ENCODE results near the gene ACR. TPM values are rescaled to one million over a fixed set of nuclear protein-coding genes. Genes with fewer than 3 reads are reported as not detected.

ACR gene
- total RNA-seq, 1 donor, result not detected

GRCh38 chr22:50699001-50699755 lies 38.8 kb upstream of the ACR start:
- H3K4me3 ChIP-seq (ENCODE audit: low read depth, low read length), result no peak overlapping the region
- TF ChIP-seq CTCF (IDR thresholded peaks at IDR 0.05; ENCODE audit: insufficient read depth, low read depth, low read length), result no peak
- no peak for DNase-seq (ENCODE audit: low read depth)

DNA sequence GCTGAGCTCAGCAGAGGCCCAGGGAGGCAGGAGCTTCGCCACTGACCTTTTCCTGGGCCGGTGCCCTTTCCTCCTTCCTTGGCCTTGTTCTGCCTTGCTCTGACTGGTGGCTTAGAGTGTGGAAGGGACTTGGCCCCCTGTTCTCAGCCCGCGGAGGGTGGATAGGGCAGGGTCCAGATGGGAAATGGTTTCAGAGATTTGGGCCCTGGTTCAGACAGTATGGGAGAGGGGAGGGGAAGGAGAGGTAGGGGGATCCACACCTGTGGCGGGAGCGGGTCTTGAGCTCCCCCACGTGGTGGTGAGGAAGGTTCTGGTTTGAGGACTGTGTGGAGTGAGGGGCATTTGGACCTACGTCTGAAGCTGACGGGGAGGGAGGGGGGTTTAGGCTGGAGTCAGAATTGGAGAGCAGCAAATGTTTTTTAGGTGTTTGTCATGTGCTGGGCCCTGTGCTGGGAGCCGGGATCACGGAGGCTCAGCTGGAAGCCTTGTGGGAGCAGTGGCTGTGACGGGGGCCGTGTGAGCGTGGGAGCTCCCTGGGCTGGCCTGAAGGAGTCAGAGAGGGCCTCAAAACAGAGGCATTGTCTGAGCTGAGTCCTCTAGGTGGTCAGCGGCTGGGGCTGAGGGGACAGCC lies 38.1 kb upstream of the ACR start:
- peak; percentile 7 for TF ChIP-seq CTCF (IDR thresholded peaks at IDR 0.05; ENCODE audit: insufficient read depth, low read depth, low read length)
- H3K4me3 ChIP-seq (ENCODE audit: low read depth, low read length), result no peak overlapping the region
- DNase-seq (ENCODE audit: low read depth), result no peak

GRCh38 chr22:50700387-50701075 lies 37.5 kb upstream of the ACR start:
- TF ChIP-seq CTCF (IDR thresholded peaks at IDR 0.05; ENCODE audit: insufficient read depth, low read depth, low read length), result no peak
- H3K4me3 ChIP-seq (ENCODE audit: low read depth, low read length), result no peak overlapping the region
- DNase-seq (ENCODE audit: low read depth), result no peak

DNA sequence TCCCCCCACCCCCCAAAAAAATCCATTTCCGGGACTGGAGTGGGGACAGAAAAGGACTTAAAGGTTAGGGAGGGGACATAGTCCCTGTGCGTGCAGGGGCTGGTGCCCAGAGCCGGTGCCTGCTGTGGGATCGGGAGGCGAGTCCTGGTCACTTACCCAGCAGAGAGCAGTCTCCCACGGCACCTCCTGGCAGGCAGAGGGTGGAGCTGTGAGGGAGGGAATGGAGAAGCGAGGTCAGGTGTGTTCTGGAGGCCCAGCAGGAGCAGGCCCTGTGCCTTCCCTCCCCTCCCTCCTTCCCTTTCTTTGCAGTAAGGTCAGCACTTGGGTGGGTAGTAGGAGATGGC lies 37.0 kb upstream of the ACR start:
- no peak overlapping the region for H3K4me3 ChIP-seq (ENCODE audit: low read depth, low read length)
- TF ChIP-seq CTCF (IDR thresholded peaks at IDR 0.05; ENCODE audit: insufficient read depth, low read depth, low read length), result no peak
- no peak for DNase-seq (ENCODE audit: low read depth)

- no peak for DNase-seq (ENCODE audit: low read depth)
Measured at GRCh38 chr22:50701428-50702154, 36.4 kb upstream of the ACR start.

More at GRCh38 chr22:50701428-50702154, 36.4 kb upstream of the ACR start:
- H3K4me3 ChIP-seq (ENCODE audit: low read depth, low read length), result no peak overlapping the region
- no peak for TF ChIP-seq CTCF (IDR thresholded peaks at IDR 0.05; ENCODE audit: insufficient read depth, low read depth, low read length)

Measured in fibroblast of villous mesenchyme (primary cell).